A673 (cell line): ENCODE data around the gene ZNF213.

Experiments used
- EZH2 ChIP-seq: fragments of 200-600 bp; sonication (generic); IDR thresholded peaks from 2 replicates; pipeline ENCODE4 v1.6.1; 2017; ENCODE audit warnings: borderline replicate concordance, low read depth, mild to moderate bottlenecking, mixed read lengths, antibody characterized with exemption, low read length; ENCODE audit not compliant: poor library complexity, severe bottlenecking
- TF ChIP-seq, protein P1 (sequence below): fragments of 300-800, 200-600 bp; sonication (generic); conservative IDR thresholded peaks from 2 replicates; pipeline ENCODE4 v1.5.1; 2017; ENCODE audit warnings: low read depth, mild to moderate bottlenecking, antibody characterized with exemption, low read length, moderate library complexity, mixed read lengths

DNA sequence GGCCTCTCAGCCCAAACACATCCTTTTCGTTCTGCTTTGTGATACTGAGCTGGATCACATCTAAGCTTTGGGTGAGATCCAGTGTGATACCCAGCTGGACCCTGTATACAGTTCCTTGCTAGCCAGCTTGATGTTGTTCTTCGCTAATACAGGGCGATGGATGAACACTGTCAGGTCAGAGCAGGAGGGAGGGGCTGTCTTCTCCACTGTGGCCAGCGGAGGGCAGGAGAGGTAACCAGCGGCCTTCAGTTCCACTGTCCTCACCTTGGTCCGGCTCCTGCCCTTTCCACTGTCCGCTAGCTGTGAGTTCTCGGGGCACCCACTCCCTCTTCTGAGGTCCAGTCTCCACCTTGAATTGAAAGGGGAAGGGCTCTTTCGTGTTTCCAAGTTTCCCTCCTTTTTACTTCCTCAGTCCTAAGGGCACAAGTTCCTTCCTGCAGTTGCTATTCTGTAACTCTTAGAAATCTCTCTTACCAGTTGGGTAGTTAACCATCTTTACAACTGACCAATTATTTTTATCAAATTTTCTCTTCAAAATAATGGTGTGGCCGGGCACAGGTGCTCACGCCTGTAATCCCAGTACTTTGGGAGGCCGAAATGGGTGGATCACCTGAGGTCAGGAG lies 3.0 kb upstream of the ZNF213 start:
- TF ChIP-seq, protein P1, sequence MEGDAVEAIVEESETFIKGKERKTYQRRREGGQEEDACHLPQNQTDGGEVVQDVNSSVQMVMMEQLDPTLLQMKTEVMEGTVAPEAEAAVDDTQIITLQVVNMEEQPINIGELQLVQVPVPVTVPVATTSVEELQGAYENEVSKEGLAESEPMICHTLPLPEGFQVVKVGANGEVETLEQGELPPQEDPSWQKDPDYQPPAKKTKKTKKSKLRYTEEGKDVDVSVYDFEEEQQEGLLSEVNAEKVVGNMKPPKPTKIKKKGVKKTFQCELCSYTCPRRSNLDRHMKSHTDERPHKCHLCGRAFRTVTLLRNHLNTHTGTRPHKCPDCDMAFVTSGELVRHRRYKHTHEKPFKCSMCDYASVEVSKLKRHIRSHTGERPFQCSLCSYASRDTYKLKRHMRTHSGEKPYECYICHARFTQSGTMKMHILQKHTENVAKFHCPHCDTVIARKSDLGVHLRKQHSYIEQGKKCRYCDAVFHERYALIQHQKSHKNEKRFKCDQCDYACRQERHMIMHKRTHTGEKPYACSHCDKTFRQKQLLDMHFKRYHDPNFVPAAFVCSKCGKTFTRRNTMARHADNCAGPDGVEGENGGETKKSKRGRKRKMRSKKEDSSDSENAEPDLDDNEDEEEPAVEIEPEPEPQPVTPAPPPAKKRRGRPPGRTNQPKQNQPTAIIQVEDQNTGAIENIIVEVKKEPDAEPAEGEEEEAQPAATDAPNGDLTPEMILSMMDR: peak; percentile 61
- no peak for TF ChIP-seq EZH2
